T-helper 2 cell treated with Interferon-gamma antibody and Interleukin-4, amounts not matched to agents 100 ng/mL and 5 ng/mL, for 36 hours (primary cell): ENCODE data around the gene SPG11. TPM values are rescaled to one million over a fixed set of nuclear protein-coding genes. Genes with fewer than 3 reads are reported as not detected.
"Not testable (repeated sequence)": the region's sequence is repeated elsewhere in the genome, so short reads cannot be mapped to it uniquely, and the experiment has no call there.

Experiments used
- intact Hi-C: fragments of 100-400 bp; cut with micrococcal nuclease; formaldehyde crosslinking; loops from one replicate; pipeline ENCODE4 v1.15.1; 2023
- total RNA-seq: library from RNA; stranded (reverse); gene quantifications from 2 replicates; pipeline ENCODE4 v1.2.3, GENCODE V29; 2022

Gene SPG11
- total RNA-seq: 72.2 and 76.7 TPM in 2 replicates

DNA sequence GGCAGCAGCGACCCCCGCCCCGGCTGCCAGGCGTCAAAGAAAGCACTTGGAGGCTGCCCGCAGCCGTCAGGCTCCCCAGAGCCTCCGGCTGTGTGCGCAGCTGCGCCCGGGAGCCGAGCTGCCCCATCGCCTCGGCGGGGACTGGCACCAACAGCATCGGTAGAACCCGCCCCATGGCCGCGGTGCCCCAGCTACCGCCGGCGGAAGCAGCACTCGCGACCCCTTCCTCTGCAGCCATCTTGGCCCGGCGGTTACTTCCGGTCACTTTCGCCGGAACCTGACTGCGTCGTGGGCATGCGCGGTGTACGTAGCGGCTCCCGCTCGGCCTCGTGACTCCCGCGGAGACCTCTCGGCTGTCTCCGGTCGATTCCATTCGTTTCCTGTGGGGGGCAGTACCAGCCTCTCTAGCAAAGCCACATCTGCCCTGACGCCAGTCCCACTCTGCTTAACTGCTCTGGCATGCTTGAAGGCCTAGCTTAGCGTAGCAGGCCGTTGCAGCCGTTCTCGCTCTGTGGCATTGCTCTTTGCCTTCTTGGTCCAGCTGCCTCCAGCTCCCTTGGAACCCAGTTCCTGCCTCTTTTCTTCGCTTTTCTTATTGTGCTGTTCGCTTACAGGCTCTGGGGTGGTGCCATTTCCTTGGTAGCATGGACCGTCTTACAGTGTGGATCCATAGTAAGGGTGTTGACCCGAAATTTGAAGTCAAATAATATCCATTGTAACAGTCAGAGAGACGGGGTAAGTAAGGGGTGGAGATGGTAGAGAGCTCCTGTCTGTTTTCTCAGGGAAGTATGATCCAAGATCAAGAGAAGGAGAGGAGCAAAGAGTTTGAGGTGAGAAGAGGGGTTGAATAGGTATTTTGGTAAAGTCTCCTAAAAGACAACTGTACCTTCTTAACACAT, at the start of gene SPG11:
TSS of gene SPG11 (minus strand) at position 253 of the 899 bp plus-strand sequence. CDS start at position 238, 15 bp downstream.
- intact Hi-C loops: loop anchor here (1.0 to 5.0 kb wide), 7 partner anchors 20 to 376 kb away; partner anchors contain the start of genes B2M, EIF3J, GOLM2 and PATL2

- intact Hi-C loops: no loop called here
Measured at GRCh38 chr15:44712346-44713005, 49.0 kb upstream of the SPG11 start.

DNA sequence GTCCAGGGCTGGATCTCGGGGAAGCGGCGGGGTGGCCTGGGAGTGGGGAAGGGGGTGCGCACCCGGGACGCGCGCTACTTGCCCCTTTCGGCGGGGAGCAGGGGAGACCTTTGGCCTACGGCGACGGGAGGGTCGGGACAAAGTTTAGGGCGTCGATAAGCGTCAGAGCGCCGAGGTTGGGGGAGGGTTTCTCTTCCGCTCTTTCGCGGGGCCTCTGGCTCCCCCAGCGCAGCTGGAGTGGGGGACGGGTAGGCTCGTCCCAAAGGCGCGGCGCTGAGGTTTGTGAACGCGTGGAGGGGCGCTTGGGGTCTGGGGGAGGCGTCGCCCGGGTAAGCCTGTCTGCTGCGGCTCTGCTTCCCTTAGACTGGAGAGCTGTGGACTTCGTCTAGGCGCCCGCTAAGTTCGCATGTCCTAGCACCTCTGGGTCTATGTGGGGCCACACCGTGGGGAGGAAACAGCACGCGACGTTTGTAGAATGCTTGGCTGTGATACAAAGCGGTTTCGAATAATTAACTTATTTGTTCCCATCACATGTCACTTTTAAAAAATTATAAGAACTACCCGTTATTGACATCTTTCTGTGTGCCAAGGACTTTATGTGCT, 48.4 kb upstream of the SPG11 start:
- intact Hi-C loops: loop anchor here (1.0 kb wide), 2 partner anchors 14 to 49 kb away; partner anchors contain the start of gene SPG11

- intact Hi-C loops: loop anchor here (1.0 kb wide), 2 partner anchors 15 to 48 kb away; partner anchors contain the start of gene SPG11
Measured at GRCh38 chr15:44711096-44711742, 47.8 kb upstream of the SPG11 start, which contains the start of the genes B2M and PATL2. Gene B2M (plus strand): TSS chr15:44711517. CDS start chr15:44711547, 30 bp downstream. Gene PATL2 (minus strand): TSS chr15:44711323. CDS start chr15:44676490, 34,833 bp downstream.

DNA sequence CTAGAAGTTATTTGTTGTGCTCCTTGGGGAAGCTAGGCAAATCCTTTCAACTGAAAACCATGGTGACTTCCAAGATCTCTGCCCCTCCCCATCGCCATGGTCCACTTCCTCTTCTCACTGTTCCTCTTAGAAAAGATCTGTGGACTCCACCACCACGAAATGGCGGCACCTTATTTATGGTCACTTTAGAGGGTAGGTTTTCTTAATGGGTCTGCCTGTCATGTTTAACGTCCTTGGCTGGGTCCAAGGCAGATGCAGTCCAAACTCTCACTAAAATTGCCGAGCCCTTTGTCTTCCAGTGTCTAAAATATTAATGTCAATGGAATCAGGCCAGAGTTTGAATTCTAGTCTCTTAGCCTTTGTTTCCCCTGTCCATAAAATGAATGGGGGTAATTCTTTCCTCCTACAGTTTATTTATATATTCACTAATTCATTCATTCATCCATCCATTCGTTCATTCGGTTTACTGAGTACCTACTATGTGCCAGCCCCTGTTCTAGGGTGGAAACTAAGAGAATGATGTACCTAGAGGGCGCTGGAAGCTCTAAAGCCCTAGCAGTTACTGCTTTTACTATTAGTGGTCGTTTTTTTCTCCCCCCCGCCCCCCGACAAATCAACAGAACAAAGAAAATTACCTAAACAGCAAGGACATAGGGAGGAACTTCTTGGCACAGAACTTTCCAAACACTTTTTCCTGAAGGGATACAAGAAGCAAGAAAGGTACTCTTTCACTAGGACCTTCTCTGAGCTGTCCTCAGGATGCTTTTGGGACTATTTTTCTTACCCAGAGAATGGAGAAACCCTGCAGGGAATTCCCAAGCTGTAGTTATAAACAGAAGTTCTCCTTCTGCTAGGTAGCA, 47.0 kb upstream of the SPG11 start:
- intact Hi-C loops: loop anchor here (1.0 kb wide), 3 partner anchors 16 to 47 kb away; partner anchors contain the start of gene SPG11

DNA sequence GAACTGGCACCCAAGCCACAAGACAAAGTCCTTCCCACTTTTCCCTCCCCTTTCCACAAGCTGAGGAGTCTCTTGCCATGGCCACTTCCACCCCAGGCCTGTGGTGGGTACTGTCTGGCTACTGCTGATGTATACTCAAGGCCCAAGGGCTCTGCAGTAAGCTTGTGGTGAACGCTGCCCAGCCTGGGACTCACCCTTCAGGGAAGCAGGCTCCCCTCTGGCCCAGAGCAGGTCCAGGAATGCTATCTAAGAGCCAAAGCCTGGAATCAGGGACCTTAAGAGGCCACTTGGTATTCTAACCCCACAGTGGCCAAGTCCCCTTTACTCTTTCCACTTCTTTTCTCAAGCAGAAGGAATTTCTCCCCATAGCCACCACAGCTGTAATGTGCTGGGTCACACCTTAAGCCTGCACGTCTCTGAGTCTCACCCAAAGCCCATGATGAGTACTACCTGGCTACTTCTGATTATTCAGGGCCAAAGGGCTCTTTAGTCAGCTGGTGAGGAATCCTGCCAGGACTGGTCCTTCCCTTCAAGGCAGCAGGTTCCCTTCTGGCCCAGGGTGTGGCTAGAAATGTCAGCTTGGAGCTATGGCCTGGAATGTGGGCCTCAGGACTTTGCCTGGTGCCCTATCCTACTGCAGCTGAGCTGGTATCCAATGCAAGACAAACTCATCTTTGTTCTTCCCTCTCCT, 43.6 kb upstream of the SPG11 start:
- intact Hi-C loops: no loop called here

DNA sequence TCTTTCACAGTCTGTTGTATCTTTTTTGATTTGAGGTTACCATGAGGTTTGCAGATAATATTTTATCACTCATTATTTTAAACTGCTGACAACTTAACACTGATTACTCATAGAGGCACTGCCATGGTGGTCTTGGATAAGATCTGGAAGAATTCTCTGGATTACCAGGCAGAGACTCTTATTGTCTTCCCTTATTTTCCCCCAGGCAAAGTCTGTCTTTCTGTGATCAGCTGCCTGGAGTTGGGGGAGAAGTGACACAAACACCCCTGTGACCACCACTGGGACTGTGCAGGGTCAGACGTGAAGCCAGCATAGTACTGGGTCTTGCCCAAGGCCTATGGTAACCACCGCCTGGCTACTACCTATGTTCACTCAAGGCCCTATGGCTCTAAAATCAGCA, 42.9 kb upstream of the SPG11 start:
- intact Hi-C loops: no loop called here

- intact Hi-C loops: no loop called here
Measured at GRCh38 chr15:44705986-44706385, 42.5 kb upstream of the SPG11 start.

GRCh38 chr15:44700676-44701075, 37.2 kb upstream of the SPG11 start:
- intact Hi-C loops: not testable (repeated sequence)

DNA sequence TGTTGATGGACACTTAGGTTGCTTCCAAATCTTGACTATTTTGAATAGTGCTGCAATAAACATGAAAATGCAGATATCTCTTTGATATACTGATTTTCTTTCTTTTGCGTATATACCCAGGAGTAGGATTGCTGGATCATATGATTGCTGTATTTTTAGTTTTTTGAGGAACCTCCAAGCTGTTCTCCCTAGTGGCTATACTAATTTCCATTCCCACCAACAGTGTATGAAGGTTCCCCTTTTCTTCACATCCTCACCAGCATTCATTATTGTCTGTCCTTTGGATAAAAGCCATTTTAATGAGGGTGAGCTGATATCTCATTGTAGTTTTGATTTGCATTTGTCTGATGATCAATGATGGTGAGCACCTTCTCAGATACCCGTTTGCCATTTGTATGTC, 35.2 kb upstream of the SPG11 start:
- intact Hi-C loops: no loop called here

- intact Hi-C loops: no loop called here
Measured at GRCh38 chr15:44697014-44697413, 33.6 kb upstream of the SPG11 start.

DNA sequence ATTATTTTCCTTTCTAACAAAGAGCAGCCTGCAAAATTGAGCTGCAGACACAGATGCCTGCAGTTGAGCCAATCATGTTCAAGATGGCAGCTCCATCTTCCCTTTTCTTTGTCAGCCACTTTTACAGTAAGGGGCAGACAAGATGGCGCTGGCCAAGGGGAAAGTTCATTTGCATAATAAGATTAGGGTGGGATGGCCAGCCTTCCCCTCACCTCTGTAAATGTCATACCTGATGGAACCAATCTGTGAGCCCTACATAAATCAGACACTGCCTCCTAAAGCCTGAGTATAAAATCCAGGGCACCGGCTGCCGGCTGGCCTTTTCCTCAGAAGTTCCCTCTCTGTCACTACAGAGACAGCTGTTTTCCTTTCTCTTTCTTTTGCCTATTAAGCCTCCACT, 31.8 kb upstream of the SPG11 start:
- intact Hi-C loops: no loop called here

GRCh38 chr15:44694416-44694815, 31.0 kb upstream of the SPG11 start:
- intact Hi-C loops: no loop called here

DNA sequence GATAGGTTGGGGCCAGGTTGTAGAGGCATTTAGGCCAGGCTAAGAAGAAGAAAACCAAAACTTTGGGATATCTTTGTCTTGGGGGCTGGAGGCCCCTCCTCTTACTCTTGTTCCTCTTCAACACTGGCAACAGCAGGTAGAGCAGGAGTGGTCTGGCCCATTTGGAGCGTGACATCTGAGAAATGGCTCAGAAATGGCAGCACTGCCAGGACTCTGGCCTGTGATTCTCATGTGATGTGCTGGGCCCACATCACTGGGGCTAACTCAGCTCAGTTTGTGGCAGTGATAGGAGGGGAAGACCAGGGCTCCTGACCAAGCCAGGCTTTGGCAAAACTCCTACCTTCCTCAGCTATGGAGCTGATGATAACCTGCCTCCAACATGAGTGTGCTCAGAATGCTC, 29.2 kb upstream of the SPG11 start:
- intact Hi-C loops: no loop called here

DNA sequence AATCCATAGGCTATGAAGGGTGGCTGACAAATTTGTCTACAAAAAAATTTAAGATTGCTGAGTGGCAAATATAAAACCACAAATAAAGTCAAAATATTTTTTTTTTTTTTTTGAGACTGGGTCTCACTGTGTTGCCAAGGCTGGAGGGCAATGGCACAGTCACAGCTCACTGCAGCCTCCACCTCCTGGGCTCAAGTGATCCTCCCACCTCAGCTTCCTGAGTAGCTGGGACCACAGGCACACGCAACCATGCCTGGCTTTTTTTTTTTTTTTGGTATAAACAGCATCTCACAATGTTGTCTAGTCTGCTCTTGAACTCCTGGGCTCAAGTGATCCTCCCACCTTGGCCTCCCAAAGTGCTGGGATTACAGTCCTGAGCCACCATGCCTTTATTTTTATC, 26.8 kb upstream of the SPG11 start:
- intact Hi-C loops: not testable (repeated sequence)

DNA sequence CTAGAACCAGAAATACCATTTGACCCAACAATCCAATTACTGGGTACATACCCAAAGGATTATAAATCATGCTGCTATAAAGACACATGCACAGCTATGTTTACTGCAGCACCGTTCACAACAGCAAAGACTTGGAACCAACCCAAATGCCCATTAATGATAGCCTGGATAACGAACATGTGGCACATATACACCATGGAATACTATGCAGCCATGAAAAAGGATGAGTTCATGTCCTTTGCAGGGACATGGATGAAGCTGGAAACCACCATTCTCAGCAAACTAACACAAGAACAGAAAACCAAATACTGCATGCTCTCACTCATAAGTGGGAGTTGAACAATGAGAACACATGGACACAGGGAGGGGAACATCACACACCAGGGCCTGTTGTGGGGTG, 25.9 kb upstream of the SPG11 start:
- intact Hi-C loops: not testable (repeated sequence)

- intact Hi-C loops: loop anchor here (1.0 kb wide), 2 partner anchors 20 to 27 kb away; partner anchors contain the start of gene SPG11
Measured at GRCh38 chr15:44682809-44683682, 19.6 kb upstream of the SPG11 start.

- intact Hi-C loops: no loop called here
Measured at GRCh38 chr15:44682211-44682610, 18.7 kb upstream of the SPG11 start.
